GM18526 (cell line): ENCODE measurements around the gene BCR.

Experiments used
- POLR2A ChIP-seq: IDR thresholded peaks from 3 replicates; pipeline ENCODE4 v1.6.1; 2011; ENCODE audit not compliant: insufficient read length; ENCODE audit errors: extremely low read depth

The BCR gene

DNA sequence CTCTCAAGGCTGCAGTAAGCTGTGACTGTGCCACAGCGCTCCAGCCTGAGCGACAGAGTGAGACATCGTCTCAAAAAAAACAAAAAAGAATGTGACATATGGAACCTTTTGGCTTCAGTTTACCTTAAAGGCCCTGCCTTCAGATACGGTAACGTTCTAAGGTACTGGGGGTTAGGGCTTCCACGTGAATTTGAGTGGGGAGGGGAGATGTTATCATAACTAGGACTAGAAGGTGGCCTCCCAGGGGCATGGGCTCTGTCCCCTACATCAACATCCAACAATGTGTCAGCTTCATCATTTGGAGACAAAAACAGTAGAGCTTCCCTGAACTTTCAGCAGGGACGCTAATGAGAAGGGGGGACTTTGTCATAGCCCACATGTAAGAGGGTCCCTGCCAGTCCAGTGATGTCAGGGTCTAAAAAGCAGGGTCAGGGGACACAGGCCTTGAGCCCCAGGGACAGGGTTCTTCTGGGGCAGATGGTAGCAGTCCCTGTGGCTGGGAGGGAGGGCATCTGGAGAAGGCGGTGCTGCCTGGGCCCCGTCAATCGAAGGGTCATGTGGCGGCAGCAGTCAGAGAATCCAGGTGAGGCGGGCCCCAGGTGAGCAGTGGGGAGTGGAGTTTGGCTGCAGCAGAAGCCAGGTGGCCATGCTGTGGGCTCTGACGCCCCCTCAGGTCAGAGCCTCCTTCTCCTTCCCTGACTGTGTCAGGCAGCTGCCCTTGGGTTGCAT lies 79.8 kb downstream of the BCR start:
- TF ChIP-seq POLR2A: no peak

DNA sequence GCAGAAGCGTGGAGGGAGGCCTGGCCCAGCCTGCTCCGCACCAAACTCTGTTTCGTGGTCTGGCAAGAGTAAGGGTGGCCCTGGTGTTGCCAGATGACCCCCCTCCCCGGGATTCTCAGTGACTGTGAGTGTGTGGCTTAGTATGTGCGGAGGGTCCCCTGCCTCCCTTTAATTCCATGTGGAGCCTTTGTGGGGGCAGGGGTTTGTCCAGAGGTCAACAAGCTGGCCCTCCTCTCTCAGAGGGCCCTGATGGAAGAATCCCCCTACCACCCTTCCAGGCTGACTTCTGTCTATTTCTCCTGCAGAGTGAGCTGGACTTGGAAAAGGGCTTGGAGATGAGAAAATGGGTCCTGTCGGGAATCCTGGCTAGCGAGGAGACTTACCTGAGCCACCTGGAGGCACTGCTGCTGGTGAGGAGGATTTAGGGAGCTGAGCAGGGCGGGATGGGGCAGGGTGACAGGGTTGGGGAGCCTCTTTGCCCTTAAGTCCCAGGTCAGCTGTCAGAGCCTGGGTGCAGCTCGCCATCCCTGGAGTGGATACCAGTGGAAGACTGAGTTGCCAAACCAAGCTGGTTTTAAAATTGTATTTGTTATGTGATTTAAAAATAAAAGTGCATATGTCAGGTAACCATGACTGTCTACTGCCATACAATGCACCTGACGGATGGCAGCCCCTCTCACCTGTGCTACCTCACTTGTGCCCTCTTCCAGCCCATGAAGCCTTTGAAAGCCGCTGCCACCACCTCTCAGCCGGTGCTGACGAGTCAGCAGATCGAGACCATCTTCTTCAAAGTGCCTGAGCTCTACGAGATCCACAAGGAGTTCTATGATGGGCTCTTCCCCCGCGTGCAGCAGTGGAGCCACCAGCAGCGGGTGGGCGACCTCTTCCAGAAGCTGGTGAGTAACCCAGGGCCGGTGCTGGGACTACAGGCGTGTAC lies 80.6 kb downstream of the BCR start:
- TF ChIP-seq POLR2A: no peak

DNA sequence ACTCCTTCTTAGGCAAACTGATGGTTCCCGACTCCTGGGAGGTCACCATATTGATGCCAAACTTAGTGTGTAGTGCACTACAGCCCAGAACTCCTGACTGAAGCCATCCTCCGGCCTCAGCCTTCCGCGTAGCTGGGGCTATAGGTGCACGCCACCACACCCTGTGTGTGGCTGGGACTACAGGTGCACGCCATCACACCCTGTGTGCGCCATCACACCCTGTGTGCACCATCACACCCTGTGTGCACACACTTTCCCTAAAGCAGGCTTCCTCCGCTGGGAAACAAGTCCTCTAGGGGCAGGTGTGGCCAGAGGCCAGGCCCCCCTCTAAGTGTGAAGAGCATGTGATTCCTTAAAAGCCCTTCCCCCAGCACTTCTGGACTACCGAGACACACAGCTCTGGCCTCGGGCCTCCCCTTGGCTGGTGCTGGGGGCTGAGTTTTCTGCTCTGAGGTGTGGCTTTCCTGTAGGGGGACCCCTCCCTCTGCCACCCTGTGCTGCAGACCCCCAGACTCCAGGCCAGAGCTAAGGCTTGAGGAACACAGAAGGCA lies 81.7 kb downstream of the BCR start:
- TF ChIP-seq POLR2A: no peak

DNA sequence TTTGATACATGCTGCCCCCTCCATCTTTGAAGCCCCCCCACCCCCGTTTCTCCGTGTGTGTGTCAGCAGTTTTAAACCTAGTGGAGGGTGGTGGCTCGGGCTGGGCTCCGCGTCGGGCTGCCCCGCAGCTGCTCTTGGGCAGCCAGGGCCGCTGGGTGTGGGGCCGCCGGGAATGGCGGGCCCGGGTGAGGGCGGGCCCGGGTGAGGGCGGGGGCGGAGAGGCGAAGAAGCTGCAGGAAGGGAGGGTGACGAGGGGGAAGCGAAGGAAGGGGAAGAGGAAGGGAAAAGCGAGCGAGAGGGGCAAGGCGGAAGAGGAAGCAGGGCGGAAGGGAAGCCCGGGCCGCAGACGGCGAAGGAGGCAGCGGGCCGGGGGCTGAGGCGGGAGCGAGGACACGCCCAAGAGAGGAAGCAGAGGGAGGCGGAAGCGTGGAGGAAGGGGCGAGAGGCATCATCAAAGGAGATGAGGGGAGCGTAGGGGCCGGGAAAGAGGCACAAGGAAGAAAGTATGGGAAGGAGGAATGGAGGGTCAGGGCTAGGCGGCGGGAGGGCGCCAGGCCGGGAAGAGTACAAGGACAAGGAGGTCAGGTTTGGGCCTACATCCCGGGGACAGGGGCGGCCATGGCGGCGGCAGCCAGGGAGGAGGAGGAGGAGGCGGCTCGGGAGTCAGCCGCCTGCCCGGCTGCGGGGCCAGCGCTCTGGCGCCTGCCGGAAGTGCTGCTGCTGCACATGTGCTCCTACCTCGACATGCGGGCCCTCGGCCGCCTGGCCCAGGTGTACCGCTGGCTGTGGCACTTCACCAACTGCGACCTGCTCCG lies 82.4 kb downstream of the BCR start:
- TF ChIP-seq POLR2A: no peak

DNA sequence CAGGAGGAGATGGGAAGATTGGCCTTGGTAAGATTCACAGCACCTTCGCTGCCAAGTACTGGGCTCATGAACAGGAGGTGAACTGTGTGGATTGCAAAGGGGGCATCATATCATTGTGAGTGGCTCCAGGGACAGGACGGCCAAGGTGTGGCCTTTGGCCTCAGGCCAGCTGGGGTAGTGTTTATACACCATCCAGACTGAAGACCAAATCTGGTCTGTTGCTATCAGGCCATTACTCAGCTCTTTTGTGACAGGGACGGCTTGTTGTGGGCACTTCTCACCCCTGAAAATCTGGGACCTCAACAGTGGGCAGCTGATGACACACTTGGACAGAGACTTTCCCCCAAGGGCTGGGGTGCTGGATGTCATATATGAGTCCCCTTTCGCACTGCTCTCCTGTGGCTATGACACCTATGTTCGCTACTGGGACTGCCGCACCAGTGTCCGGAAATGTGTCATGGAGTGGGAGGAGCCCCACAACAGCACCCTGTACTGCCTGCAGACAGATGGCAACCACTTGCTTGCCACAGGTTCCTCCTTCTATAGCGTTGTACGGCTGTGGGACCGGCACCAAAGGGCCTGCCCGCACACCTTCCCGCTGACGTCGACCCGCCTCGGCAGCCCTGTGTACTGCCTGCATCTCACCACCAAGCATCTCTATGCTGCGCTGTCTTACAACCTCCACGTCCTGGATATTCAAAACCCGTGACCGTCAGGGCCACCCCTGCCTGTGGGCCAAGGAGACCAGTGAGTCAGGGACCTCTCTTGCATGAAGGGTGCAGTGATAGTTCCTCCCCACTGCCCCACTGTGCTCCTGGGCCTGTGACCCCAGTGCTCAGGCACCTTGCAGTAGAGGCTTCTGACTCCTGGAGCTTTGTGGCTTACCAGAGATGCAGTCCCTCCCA lies 83.6 kb downstream of the BCR start:
- TF ChIP-seq POLR2A: no peak

DNA sequence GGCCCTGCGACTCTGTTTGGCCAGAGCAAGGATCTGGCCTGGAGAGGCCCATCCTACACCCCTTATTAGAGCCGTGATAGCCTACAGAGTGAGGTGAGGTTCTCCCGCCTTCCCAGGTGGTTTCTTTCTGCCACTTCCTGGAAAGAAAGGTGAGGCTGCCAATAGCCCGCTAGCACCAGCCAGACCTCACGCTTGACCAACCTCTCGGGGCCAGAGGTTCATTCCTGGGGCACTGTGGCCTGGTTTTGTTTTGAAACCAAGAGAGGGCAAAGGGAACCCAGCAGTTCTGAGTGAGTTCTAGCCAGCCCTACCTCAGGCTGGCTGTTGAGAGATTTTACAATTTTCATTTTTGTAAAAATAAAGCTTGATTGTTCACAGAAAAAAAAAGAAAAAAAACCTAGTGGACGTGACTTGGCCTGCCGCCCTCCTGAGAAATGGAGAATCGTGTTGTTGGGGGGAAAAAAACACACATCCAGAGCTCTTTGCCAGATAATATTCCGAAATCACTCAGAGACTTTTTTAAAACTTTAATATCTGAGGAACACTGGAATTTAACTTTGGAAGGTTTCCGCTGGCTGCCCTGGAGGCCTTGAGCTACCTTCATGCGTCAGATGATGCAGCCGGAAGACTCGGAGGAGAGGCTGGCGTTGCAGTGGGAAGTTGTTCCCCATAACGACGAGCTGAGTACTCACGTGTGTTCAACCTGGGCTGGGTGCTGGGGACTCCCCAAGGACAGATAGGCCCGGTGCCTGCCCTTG lies 84.5 kb downstream of the BCR start:
- no peak for TF ChIP-seq POLR2A

DNA sequence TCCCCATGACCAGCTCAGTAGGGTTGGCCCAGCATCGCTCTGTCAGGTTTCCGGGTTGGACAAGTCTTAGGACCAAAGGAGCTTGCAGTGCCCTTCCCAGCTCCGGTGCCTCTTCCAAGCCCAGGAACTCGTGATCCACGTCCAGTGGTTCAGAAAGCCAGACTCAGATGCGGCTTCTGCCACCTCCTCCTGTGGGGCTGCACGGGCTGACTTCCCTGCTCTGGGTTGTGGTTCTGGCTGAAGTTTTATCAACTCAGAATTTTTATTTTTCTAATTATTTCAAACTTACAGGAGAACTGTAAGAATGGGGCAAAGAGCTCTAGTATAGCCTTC lies 85.0 kb downstream of the BCR start:
- no peak for TF ChIP-seq POLR2A

DNA sequence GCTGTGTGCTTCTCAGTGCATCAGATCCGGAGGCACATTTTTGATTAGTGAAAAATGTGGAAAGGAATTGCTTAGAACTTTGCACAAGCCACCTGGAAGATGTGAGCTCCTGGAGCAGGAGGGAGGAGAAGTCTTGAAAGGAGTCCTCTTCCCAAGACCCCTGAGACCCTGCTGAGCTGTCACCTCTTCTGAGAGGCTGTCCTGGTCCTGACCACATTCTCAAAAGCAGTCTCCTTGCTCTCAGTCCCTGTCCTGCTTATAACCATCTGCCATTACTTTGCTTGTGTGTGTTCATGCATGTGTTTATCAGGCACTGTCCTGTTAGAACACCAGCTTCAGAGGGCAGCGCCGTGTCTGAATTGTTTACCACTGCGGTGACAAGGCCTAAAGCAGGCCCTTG lies 86.5 kb downstream of the BCR start:
- no peak for TF ChIP-seq POLR2A

DNA sequence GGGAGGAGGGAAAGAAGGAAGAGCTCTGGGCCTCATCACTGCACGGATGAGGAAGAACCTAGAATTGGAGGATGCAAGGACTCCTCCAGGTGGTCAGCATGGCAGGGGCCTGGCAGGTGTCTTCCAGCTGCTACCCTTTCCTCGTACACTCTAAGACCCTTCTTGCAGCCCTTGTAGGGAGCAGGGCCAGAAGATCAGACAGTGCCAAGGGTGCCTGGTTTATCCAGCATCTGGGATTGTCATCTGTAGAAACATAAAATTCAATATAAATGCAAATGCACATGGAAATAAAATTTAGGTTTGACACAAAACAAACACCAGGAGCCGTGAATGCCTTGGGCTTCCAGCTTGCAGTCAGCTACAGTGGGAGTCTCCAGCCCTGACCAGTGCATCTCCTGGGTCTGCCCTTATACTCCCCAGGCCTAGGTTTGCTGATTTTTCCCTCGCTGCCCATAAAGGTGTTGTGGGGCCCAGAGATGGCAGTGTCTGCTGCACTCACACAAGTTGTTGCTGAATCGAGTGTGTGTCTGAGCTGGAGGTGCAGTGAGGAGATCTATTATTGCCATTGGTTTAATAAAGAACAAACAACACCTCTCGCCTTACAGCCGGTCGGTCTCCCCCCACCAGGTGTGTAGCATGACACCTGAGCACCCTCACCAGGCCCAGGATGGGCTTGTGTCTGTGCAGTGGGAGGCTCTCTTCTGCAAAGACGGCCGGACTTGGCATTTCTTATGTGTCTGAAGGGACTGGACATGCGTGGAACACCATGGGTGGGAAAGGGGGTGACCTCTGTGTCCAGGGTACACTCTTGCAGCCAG lies 87.1 kb downstream of the BCR start:
- no peak for TF ChIP-seq POLR2A

DNA sequence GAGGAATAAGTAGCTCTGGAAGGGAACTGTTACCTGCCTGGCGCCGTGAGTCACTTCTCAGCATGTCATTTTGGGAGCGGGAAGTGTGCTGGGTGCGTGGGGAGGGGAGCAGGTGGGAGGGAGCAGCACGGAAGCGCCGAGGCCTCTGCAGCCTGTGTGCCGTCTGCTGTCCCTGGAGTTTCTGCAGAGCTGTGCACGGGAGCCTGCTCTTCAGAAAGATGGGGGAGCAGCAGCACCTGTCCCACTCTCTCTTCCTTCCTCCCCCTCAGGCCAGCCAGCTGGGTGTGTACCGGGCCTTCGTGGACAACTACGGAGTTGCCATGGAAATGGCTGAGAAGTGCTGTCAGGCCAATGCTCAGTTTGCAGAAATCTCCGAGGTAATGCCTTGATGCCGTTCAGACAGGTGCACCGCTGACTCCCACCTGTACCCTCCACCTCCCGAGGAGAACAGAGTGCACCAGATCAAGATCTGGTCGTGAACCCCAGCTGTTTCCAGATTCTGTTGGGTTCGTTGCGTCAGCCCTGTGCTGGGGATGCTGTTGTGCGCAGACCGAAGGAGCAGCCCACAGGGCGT lies 87.9 kb downstream of the BCR start:
- TF ChIP-seq POLR2A: no peak

DNA sequence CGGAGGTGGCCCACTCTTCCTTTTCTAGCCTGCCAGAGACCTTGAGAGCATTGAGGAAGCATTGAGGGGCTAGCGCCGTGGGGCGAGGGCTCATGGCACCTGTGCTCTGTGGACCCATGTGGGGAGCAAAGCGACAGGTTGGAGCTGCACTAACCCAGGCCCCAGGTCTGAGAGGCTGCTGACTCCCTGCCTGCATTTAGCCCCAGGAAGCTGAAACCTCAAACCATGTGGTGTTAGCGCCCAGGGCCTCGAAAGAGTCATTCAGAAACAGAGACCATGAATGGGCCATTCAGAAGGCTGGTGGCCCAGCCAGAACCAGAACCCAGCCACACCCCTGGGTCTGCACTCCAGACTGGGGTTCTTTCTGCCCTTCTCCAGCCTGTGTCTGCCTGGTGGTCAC lies 88.6 kb downstream of the BCR start:
- no peak for TF ChIP-seq POLR2A

DNA sequence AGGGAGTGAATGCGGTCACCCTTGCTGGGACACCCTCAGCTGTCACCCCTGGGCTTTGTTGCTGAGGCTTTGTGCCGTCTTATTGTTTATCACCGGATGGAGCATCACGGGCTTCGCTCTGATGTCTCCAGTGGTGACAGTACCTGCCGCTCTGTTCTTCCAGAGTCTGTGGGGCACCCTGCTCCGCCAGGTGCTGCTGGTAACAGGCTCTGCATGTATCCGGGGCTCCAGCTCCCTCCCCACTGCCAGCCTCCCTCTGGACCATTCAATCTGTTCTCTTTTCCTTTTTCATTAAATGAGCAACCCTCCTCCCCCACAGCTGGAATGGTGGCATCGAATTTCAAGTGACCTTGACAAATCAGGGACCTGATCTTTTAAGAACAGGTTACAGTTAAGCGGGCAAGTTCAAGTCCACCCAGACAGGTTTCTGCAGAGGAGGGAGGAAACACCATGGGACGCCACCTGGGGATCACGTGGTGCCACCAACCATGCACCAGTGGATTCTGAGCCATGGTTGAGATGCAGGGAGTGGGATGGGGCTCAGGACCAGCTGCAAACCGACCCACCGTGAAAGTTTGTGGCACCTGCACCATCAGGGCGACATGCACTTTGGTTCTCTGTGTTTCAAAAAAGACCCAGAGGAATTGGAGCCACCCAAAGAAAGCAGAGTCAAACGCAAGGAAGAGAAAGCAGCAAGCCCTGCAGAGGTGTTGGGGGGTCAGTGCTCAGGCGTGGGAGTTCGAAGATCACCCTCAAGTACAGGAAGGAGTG lies 89.3 kb downstream of the BCR start:
- no peak for TF ChIP-seq POLR2A
